AG09319 (cell line): ENCODE measurements around the gene ARL3.

Source experiments
- DNase-seq: peaks from one replicate; pipeline ENCODE4 v3.0.0-alpha.2; 2010; ENCODE audit warnings: low read depth; ENCODE audit errors: extremely low read depth
- TF ChIP-seq, protein P1 (sequence below): IDR thresholded peaks from 2 replicates; pipeline ENCODE4 v1.5.1; 2011; ENCODE audit warnings: low read depth, mild to moderate bottlenecking, inconsistent platforms, low read length, moderate library complexity

The ARL3 gene

DNA sequence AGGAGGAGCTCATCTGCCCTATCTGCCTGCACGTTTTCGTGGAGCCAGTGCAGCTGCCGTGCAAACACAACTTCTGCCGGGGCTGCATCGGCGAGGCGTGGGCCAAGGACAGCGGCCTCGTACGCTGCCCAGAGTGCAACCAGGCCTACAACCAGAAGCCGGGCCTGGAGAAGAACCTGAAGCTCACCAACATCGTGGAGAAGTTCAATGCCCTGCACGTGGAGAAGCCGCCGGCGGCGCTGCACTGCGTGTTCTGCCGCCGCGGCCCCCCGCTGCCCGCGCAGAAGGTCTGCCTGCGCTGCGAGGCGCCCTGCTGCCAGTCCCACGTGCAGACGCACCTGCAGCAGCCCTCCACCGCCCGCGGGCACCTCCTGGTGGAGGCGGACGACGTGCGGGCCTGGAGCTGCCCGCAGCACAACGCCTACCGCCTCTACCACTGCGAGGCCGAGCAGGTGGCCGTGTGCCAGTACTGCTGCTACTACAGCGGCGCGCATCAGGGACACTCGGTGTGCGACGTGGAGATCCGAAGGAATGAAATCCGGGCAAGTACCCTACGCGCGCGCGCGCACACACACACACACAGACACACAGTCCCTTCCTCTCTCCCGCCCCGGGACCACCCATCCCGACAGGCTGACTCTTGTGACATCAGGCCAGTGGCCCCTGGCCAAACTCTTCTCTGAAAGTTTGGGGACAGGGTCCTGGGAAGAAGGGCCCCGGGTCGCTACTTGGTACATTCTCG lies 69.4 kb downstream of the ARL3 start:
- DNase-seq: peak; percentile 44

DNA sequence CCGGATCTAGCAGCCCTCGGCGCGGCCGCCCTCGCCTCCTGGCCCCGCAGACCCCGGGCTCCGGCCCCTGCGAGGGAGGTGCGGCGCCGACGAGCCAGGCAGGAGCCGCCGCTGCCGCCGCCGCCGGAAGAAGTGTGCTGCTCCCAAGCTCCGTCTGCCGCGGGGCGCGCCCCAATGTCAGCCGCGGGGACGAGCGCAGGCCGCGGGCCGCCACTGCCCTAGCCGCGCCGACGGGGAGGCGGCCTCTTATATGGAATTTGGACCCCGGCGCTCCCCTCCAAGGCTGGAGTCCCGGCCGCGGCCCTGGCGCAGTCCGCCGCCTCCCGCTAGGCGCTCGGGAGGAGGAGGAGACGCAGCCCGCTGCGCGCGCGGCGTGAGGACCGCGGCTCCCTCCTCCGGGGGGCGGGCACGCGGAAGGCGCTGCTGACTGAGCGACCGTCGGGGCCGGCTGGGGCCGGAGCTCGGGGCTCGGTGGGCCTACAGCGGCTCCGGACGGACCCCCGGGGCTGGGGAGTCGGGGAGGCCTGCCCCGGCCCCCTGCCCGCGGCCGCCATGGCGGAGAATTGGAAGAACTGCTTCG lies 70.0 kb downstream of the ARL3 start, which contains the start of gene TRIM8:
TRIM8 (plus strand) TSS at position 414 of the 580 bp plus-strand sequence; CDS start at position 553, 139 bp downstream.
- TF ChIP-seq, protein P1, sequence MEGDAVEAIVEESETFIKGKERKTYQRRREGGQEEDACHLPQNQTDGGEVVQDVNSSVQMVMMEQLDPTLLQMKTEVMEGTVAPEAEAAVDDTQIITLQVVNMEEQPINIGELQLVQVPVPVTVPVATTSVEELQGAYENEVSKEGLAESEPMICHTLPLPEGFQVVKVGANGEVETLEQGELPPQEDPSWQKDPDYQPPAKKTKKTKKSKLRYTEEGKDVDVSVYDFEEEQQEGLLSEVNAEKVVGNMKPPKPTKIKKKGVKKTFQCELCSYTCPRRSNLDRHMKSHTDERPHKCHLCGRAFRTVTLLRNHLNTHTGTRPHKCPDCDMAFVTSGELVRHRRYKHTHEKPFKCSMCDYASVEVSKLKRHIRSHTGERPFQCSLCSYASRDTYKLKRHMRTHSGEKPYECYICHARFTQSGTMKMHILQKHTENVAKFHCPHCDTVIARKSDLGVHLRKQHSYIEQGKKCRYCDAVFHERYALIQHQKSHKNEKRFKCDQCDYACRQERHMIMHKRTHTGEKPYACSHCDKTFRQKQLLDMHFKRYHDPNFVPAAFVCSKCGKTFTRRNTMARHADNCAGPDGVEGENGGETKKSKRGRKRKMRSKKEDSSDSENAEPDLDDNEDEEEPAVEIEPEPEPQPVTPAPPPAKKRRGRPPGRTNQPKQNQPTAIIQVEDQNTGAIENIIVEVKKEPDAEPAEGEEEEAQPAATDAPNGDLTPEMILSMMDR: no peak
- no peak for DNase-seq

More for the DNA sequence above, 69.4 kb downstream of the ARL3 start:
- TF ChIP-seq, protein P1: peak; percentile 46

DNA sequence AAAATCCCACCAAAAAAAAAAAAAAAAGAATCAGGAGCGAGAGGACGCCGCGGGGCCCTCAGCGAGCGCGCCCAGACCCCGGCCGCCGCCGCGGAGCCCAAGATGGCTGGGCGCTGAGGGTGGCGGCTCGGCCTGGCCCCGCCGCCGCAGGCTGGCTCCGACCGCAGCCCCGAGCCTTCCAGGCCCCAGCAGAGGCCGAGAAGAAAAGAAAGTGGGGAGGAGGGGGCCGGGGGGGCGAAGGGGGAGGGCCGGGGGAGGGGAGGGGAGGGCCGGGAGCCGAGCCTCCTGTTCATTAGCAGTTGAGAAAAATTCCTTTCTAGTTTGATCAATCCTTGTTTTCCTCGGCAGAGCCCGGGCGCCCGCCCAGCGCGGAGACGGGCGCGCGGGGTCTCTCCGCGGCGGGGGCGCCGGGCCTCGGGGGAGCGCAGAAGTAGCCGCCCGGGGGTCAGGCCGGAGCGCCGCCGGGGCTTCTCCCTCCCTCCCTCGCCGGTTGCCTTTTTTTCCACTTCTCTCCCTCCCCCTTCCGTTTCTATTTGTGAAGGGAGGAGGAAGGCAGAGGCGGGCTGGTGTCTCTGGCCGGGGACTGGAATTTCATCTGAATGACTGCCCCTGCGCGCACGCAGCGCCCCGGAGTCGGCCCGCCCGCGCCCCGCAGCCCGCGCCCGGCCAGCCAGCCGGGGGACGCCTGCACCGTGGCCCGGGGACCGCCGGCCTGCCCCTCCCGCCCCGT lies 70.7 kb downstream of the ARL3 start:
- TF ChIP-seq, protein P1: no peak
- peak; percentile 44 for DNase-seq

DNA sequence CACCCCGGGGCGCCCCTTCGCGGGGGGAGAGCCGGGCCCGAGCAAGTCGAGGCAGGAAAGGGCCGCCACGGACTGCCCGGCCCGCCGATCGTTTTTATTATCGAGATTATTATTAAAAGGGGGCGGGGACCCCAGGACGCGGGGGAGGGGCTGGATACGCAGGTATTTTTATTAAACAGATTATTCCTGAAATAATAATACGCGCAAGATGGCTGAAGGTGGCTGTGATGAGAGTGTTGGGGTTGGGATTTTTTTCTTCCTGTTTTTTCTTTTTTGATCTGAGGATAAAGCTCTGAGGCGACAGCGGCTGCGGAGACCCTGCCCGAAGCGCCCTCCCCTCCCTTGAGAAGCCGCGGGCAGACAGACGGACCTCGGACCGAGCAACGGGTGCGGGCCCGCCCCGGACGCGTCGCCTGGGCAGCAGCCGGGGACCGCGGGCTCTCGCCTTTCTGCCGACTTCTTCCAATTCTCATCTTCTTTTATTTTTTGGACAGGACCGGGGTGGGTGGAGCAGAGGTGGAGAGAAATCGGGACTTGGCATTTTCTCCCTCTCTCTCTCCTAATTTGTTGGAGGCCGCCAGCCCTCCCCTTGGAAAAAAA lies 71.4 kb downstream of the ARL3 start:
- TF ChIP-seq, protein P1: no peak
- peak; percentile 63 for DNase-seq

DNA sequence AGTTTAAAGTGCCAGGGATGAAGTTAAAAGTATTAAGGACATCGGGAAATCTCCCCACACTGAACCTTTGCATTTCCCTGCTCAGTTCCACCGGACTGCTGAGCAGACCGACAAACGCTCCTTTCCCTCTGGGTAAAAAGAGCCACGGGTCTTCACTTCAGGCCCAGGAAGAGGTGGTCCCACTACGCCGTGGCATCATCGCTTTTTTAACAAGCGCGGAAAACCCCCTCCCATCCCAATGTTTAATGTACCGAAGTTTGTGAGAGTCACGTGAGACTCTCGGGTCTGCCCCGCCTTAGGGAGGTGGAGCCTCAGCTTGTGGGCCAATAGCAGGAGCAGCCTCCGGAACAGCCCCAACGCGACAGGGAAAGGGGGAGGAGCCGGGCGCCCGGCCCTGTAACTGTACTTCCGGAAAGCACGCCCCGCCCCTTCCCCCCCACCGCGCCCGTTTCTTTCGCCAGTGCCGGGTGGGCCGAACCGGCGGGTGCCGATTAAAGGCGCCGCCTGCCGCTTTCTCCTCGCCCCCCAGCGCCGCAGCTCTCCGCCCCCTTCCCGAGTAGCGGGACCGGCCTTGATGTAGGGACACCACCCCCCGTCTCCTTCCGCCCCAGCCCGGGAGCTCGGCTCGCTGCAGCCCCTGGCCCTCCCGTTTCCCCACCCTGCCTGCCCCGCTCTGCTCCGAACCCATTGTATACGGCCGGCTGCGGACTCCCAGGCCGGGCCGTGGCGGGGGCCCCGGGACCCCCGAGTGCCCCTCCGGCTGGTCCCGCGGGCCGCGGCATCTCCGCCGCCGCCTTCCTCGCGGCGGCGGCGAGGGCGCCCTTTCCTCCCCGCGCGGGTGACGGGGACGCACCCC lies 72.1 kb downstream of the ARL3 start:
- peak; percentile 94 for DNase-seq
- TF ChIP-seq, protein P1: no peak

DNA sequence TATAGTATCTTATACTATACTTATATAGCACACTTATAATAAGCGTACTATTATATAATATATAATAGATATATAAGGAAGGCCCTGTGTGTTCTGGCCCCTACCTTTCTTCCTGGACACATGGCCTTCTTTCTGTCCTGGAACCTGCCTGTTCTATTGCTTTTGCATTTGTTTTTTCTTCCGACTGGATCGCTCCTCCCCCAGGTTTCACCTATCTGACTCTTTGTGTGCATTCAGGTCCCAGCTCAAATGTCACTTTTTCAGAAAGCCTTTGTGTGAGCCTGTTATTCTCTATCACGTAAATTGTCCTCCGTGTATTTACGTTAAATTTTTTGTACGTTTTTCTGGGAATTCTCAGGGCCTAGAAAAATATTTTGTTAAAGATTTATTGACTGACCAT lies 72.8 kb downstream of the ARL3 start:
- DNase-seq: no peak
- TF ChIP-seq, protein P1: no peak
